NCI-H1436 treated with DMSO at 0.1 percent for 48 hours (cell line): Measurements from ENCODE around the gene CCT8L2.
"Not testable (repeated sequence)": the region's sequence is repeated elsewhere in the genome, so short reads cannot be mapped to it uniquely, and the experiment has no call there.

Source experiments
- DNase-seq: peaks from one replicate; lab custom pipeline; 2025; lab: John Stamatoyannopoulos, UW

Gene CCT8L2

DNA sequence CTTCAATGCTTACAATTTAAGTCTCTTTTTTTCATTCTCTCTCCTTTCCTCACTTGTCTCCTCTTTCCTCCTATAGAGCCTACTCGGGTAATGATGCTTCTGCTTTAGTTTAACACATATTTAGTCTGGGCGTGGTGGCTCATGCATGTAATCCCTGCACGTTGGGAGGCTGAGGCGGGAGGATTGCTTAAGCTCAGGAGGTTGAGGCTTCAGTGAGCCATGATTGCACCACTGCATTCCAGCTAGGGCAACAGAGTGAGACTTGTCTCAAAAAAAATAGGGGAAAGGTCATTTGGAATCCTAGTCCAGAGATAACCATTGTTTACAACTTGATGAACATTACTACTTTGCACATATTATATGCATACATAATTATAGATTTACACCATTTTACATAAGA, 1.4 kb upstream of the CCT8L2 start:
- DNase-seq: no peak

- DNase-seq: not testable (repeated sequence)
These were observed 379 bp downstream of the CCT8L2 start for GRCh38 chr22:16592231-16592630.

GRCh38 chr22:16591136-16591535, 1.5 kb downstream of the CCT8L2 start:
- not testable (repeated sequence) for DNase-seq

DNA sequence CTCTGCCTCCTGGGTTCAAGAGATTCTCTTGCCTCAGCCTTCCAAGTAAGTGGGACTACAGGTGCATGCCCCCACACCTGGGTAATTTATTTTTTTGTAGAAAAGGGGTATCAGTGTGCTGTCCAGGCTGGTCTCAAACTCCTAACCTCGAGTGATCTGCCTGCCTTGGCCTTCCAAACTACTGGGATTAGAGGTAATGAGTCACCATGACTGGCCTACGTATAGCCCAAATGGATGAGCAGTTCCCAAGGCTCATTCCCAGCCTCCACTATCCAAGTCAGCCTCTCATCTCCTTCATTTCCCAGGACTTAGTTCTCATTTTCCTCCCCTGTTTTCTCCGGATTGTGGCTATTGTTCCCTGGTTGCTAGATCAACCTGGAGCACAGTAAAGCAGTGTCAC, 5.6 kb downstream of the CCT8L2 start:
- DNase-seq: no peak

DNA sequence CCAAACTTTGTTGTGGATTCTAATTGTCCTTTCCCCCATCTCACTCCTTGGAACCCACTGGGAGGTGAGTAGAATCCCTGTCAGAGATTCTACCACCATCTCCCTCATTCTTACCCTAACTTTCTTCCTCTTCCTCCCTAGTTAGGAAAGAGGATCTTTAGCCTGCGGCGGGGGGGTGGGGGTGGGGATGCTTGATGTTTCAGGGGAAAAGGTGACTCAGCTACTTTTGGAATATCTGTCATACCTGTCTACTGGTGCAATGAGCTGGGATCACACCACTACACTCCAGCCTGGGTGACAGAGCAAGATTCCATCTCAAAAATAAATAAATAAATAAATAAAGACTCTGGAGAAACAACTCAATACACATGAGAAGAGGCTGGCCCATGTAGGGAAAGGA, 6.4 kb downstream of the CCT8L2 start:
- DNase-seq: no peak

- not testable (repeated sequence) for DNase-seq
These were observed 11.7 kb downstream of the CCT8L2 start for GRCh38 chr22:16580872-16581271.

DNA sequence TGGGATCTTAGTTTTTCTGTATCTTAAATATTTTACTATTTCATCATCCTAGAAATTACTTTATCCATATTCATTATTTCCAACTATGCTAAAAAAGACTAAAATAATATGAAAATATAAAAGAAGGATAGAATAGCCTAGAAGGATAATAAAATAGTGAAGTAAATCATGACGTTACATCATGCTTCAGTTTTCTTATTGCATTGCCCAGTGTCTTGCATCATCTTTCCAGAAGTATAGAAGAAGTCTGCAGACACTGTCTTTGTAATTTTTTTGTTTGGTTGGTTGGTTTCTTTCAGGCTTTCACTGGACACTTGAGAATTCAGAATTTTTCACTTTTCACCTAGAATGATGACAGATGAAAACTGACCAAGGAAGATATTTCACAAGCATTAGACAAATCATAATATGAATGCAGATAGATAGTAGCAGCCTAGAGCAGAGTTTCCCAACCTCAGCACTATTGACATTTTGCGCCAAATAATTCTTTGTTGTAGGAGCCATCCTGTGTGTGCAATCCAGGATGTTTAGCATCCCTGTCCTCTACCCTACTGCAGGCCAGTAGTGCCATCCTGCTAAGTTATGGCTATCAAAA, 23.3 kb downstream of the CCT8L2 start:
- DNase-seq: not testable (repeated sequence)

DNA sequence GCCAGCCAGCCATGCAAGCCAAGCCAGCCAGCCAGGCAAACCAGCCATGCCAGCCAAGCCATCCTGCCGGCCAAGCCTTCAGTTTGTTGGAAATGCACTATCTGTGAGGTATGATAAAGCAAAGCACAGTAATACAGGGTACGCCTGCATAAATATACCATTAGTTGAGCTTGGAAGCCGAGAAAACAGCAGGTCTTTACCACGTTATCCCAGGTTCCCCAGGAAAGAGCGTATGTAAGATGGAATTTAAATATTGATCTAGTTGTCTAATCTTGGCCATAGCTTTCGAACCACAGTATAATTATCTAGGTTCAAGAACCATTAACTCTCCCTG, 24.2 kb downstream of the CCT8L2 start:
- no peak for DNase-seq

DNA sequence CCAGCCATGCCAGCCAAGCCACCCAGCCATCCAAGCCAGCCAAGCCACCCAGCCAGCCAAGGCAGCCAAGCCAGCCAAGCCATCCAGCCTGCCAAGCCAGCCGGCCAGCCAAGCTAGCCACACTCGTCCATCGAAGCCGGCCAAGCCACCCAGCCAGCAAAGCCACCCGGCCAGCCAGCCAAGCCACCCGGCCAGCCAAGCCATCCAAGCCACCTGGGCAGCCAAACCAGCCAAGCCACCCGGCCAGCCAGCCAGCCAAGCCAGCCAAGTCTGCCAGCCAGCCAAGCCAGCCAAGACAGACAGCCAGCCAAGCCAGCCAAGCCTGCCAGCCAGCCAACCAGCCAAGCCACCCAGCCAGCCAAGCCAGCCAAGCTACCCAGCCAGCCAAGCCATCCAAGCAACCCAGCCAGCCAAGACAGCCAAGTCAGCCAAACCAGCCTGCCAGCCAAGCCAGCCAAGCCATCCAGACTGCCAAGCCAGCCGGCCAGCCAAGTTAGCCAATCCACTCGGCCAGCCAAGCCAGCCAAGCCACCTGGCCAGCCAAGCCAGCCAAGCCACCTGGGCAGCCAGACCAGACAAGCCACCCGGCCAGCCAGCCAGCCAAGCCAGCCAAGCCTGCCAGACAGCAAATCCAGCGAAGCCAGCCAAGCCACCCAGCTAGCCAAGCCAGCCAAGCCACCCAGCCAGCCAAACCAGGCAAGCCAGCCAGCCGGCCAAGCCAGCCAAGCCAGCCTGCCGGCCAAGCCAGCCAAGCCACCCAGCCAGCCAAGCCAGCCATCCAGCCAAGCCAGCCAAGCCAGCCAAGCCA, 24.8 kb downstream of the CCT8L2 start:
- DNase-seq: not testable (repeated sequence)

- DNase-seq: not testable (repeated sequence)
These were observed 26.0 kb downstream of the CCT8L2 start for GRCh38 chr22:16566421-16567151.

- not testable (repeated sequence) for DNase-seq
These were observed 26.8 kb downstream of the CCT8L2 start for GRCh38 chr22:16565585-16566420.

DNA sequence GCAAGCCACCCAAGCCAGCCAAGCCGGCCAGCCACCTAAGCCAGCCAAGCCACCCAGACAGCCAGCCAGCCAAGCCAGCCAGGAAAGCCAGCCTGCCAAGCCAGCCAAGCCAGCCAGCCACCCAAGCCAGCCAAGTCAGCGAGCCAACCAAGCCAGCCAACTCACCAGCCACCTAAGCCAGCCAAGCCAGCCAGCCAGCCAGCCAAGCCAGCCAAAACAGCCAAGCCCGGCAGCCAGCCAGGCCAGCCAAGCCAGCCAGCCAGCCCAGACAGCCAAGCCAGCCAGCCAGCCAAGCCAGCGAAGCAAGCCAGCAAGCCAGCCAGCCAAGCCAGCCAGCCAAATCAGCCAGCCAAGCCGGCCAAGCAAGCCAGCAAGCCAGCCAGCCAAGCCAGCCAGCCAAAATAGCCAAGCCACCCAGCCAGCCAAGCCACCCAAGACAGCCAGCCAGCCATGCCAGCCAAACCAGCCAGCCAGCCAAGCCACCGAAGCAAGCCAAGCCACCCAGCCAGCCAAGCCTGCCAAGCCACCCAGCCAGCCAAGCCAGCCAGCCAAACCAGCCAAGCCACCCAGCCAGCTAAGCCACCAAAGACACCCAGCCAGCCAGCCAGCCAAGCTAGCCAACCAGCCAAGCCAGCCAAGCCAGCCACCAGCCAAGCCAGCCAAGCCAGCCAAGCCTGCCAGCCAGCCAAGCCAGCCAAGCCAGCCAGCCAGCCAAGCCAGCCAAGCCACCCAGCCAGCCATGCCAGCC, 27.6 kb downstream of the CCT8L2 start:
- not testable (repeated sequence) for DNase-seq

DNA sequence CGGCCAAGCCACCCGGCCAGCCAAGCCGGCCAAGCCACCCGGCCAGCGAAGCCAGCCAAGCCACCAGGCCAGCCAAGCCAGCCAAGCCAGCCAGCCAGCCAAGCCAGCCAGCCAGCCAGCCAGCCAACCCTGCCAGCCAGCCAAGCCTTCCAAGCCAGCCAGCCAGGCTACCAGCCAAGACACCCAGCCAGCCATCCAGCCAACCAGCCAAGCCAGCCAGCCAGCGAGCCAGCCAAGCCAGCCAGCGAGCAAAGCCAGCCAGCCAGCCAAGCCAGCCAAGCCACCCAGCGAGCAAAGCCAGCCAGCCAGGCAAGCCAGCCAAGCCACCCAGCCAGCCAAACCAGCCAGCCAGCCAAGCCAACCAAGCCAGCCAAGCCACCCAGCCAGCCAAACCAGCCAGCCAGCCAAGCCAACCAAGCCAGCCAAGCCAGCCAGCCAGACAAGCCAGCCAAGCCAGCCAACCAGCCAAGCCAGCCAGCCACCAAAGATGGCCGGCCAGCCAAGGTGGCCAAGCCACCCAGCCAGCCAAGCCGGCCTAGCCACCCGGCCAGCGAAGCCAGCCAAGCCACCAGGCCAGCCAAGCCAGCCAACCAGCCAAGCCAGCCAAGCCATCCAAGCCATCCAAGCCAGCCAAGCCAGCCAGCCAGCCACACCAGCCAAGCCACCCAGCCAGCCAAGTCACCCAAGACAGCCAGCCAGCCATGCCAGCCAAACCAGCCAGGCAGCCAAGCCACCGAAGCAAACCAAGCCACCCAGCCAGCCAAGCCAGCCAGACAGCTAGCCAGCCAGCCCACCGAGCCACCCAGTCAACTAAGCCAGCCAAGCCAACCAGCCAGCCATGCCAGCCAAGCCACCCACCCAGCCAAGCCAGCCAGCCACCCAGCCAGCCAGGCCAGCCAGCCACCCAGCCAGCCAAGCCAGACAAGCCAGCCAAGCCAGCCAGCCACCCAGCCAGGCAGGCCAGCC, 28.8 kb downstream of the CCT8L2 start:
- DNase-seq: no peak

DNA sequence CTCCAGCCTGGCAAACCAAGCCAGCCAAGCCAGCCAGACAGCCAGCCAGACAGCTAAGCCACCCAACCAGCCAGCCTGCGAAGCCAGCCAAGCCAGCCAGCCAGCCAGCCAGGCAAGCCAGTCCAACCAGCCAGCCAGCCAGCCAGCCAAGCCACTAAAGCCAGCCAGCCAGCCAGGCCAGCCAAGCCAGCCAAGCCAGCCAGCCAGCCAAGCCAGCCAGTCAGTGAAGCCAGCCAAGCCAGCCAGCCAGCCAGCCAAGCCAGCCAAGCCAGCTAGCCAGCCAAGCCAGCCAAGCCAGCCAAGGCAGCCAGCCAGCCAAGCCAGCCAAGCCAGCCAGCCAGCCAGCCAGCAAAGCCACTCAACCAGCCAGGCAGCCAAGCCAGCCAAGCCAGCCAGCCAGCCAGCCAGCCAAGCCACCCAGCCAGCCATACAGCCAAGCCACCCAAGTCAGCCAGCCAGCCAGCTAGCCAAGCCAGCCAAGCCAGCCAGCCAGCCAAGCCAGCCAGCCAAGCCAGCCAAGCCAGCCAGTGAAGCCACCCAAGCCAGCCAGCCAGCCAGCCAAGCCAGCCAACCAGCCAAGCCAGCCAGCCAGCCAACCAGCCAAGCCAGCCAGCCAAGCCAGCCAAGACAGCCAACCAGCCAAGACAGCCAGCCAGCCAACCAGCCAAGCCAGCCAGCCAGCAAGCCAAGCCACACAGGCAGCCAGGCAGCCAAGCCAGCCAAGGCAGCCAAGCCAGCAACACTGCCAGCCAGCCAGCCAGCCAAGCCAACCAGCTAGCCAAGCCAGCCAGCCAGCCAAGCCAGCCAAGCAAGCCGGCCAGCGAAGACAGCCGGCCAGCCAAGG, 29.7 kb downstream of the CCT8L2 start:
- no peak for DNase-seq

DNA sequence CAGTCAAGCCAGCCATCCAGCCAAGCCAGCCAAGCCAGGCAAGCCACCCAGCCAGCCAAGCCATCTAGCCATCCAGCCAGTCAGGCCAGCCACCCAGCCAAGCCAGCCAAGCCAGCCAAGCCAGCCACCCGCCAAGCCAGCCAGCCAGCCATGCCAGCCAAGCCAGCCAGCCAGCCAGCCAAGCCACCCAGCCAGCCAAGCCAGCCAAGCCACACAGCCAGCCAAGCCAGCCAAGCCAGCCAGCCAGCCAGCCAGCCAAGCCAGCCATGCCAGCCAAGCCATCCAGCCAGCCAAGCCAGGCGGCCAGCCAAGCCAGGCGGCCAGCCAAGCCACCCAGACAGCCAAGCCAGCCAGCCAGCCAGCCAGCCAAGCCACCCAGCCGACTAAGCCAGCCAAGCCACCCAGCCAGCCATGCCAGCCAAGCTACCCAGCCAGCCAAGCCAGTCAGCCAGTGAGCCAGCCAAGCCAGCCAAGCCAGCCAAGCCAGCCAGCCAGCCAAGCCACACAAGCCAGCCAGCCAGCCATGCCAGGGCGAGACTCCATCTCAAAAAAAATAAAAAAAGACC, 31.4 kb downstream of the CCT8L2 start:
- not testable (repeated sequence) for DNase-seq

DNA sequence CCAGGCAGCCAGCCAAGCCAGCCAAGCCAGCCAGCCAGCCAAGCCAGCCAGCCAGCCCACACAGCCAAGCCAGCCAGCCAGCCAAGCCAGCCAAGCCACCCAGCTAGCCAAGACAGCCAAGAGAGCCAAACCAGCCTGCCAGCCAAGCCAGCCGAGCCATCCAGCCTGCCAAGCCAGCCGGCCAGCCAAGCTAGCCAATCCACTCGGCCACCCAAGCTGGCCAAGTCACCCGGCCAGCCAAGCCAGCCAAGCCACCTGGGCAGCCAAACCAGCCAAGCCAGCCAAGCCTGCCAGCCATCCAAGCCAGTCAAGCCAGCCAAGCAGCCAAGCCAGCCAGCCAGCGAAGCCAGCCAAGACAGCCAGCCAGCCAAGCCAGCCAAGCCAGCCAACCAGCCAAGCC, 32.0 kb downstream of the CCT8L2 start:
- DNase-seq: not testable (repeated sequence)

DNA sequence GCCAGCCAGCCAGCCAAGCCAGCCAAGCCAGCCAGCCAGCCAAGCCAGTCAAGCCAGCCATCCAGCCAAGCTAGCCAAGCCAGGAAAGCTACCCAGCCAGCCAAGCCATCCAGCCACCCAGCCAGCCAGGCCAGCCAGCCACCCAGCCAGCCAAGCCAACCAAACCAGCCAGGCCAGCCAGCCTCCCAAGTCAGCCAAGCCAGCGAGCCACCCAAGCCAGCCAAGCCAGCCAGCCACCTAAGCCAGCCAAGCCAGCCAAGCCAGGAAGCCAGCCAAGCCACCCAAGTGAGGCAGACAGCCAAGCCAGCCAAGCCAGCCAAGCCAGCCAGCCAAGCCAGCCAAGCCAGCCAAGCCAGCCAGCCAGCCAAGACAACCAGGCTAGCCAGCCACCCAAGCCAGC, 32.6 kb downstream of the CCT8L2 start:
- not testable (repeated sequence) for DNase-seq

DNA sequence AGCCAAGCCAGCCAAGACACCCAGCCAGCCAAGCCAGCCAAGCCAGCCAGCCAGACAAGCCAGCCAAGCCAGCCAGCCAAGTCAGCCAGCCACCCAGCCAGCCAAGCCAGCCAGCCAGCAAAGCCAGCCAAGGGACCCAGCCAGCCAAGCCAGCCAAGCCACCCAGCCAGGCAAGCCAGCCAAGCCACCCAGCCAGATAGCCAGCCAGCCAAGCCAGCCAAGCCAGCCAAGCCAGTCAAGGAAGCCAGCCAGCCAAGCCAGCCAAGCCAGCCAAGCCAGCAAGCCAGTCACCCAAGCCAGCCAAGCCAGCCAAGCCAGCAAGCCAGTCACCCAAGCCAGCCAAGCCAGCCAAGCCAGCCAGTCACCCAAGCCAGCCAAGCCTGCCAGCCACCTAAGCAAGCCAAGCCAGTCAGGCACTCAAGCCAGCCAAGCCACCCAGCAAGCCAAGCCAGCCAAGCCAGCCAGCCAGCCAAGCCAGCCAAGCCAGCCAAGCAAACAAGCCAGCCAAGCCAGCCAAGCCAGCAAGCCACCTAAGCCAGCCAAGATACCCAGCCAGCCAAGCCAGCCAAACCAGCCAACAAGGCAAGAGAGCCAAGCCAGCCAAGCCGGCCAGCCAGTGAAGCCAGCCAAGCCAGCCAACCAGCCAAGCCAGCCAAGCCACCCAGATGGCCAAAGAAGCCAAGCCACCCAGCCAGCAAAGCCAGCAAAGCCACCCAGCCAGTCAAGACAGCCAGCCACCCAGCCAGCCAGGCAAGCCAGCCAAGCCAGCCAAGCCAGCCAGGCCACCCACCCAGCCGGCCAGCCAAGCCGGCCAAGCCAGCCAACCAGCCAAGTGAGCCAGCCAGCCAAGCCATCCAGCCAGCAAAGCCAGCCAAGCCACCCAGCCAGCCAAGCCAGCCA, 33.3 kb downstream of the CCT8L2 start:
- DNase-seq: no peak
